ENCODE measurements around the gene PDK2.

PDK2 gene

DNA sequence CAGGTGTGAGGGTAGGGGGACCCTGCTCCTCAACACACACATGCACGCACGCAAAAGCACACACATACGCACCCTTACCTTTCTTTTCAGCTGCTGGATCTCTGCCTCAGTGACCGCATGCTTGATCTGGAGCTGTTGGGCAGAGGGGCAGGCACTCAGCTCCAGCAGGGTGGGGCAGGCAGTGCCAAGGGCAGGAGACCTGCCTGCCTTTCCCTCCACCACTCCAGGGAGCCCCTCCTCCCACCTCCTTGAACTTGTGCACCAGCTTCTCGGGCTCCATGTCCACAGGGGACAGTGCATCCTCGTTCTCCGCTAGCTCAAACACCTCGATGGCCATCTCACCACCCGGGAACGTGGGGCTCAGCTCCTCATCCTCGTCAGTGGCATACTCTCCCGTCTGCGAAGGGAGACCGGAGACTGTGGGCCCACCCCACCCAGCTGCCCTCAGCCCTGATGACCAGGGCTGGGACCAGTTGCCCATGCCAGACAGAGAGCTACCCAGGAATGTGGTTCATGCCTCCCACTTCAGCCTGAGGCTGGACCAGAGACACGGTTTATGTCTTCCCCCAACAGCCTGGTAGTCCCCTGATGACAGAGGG, 44.1 kb downstream of the PDK2 start:
- no peak for FAIRE-seq

DNA sequence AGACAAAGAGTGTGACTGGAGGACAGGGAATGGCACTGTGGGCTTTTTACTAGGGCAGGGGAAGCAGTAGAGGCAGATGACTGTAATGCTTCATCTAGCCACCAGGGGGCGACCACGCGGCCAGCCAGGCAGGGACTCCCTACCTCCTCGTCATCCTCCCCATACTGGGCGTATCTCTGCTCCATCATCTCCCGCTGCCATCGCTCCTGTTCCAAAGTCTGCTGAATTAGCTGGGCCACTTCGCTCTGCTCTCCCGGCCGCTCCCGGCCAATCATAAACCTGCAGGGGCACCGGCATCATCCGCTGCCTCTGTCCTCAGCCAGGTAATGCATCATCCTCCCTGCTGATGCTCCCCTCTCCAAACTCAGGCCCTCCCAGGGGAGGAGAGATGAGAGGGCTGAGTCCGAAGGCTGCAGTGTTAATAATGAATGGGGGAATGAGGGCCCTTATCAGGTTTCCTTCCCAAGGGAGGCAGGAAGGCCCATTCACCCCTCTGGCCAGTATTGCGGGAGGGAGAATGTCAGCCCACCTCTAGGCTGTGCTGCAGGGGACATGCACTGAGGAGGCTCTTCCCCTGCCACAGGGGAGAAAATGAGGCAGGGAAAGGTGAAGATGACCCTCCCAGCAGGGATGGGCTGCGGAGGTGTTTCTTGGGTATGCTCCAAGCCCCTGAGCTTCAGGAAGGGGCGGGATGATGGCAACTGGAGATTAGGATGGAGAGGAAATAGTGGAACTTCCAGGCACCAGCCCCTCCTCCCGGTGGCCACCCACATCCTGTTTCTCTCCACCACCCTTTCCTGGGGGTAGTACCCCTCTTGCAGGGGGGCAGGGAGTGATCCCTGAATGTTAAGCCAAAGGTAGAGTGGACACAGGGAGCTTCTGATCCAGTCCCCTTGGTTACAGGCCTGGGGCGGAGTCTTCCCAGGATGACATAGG, 45.1 kb downstream of the PDK2 start:
- peak; percentile 92 for FAIRE-seq

DNA sequence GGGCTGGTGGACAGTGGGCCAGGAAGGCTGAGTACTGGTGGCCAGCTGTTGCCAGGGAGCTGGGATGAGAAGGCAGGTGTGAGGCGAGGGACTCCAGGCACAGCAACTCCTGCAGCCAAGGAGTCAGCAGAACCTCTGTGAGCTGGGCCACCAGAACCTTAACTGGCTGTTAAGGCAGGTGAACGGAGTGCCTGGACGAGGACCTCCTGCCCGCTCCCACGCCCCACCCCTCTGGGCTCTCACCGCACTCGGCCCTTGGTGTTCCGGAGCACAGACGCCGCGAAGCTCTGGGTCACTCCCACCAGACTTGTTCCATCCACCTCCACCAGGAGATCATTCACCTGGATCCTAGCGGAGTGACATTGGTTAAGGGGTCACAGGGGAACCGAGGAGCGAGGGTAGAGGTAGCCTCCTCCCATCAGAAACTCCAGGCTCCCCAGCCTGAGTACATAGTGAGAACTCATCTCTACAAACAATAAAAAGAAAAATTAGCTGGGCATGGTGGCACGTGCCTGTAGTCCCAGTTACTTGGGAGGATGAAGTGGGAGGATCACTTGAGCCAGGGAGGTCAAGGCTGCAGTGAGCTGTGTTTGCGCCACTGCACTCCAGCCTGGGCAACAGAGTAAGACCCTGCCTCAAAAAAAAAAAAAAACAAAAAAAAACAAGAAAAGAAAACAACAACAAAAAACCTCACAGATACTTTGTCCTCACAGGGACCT, 46.0 kb downstream of the PDK2 start:
- no peak for FAIRE-seq

DNA sequence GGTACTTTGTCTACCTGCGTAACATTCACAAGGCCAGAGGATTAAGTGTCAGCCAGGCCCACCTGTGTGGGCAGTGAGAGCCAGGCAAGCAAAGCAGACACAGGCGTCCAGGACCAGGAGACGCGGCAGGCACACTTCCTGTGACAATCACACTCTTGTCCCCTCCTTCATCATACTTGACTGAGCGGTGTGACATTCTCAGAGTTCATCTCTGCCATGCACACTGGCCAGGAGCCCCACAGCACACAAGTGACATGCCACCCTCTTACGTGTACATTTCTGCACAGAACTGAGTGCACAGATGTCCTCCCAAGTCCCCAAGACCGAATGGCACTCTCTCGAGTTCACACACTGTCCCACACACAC, 46.6 kb downstream of the PDK2 start:
- FAIRE-seq: no peak

DNA sequence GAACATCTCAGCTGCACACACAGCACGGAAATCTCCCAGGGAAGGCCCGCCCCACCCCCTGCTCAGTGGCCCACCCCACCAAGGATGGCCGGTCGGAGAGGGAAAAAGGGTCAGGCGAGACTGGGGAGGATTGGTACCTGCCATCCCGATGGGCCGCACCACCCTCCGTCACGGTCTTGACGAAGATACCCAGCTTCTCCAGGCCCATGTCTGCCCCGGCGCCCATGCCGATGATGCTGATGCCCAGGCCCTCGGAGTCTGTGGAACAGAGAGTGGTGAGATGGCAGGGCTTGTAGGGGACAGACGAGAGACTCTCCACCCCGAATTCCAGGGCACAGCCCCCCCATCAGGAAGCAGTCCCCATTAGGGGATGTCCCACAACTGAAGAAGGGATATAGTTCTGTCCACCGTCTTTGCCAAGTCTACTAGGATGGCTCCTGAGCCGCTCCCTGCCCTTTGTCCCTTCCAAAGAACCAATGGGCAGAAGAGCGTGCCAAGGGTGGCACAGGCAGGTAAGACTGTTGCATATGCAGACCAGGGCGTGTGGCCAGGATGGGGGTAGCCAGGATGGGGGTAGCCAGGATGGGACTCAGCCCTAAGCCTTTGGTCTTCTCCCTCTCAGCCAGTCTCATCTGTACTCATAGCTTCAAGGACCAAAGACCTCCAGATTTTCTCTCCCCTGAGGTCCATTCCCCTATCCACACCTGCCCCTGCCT, 48.5 kb downstream of the PDK2 start:
- no peak for FAIRE-seq

DNA sequence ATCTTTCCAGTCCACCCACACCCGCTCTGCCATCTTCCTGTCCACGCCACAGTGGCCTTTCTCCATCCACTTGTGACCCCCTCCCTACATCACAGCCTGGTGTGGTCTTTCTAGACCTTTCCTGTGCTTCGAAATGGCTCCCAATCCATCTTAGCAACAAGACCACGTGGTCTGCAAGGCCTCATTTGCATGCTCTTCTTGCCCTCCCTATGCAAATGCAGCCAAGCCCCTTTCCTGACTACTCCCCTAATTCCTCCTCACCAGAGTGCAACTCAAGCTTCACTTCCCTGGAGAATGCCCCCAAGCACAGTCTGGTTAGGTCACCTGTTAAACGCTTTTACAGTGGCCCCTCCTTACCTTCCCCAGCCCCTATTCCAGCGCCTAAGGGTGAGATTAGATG, 49.2 kb downstream of the PDK2 start:
- no peak for FAIRE-seq

DNA sequence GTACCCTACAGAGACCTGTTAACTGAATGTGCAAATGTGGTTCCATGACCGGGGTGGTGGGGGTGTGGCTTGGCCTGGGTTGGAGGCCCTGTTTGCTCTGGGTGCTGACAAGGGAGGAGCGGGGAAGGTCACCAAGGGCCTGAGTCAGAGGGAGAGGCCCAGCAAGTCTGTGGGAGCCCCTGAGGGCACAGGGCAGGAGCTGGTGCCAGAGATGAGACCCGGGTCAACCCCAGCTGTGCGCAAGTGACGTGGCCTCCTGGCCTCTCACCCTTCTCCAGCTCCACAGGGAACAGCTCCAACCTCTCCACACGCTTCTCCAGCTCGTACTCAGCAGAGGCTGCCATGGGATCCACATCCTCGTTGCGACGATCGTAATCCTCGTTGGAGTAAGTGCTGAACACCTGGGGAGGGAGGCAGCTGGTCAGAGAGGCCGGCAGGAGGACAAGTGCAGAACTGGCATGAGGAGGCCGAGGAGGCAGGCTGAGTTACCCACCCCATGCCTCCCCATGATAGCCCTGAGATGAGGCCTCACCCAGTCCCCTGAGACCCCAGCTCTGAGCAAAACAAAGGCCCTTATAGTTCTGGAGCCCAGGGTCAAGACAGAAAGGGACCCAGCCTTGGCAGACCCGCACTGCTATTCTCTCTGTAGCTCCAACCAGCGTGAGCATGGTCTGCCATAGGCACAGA, 49.8 kb downstream of the PDK2 start:
- FAIRE-seq: no peak

DNA sequence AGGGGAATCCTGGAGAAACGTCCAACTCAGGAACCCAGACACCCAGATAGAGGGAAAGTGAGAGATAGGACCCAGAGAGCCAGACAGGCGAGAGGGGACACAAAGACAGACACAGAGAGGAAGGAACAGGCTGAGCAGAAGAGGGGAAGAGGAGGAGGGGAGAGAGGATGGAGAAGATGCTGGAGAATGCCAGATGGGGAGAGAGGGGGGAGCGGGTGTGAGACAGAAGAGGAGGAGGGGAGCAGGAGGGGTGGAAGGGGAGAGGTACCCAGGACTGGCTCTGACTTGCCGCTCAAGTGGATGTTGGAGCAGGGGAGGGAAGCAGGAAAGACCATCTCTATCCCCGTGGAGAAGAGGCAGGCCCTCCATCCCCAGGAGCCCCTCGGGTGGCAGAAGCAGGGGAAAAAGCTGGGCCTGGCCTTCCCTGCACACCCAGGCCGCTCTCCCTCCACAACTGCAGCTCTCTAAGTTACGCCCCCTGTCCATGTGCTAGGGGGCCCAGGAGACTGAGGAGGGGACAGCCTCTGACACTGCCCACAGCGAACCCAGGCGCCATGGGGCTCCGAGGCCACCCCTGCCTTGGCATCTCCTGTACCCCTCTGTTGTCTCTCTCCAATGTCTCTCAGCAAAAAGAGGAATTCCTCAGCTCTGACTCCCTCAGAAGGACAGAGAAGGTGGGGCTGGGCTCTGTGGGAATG, 50.5 kb downstream of the PDK2 start:
- no peak for FAIRE-seq

DNA sequence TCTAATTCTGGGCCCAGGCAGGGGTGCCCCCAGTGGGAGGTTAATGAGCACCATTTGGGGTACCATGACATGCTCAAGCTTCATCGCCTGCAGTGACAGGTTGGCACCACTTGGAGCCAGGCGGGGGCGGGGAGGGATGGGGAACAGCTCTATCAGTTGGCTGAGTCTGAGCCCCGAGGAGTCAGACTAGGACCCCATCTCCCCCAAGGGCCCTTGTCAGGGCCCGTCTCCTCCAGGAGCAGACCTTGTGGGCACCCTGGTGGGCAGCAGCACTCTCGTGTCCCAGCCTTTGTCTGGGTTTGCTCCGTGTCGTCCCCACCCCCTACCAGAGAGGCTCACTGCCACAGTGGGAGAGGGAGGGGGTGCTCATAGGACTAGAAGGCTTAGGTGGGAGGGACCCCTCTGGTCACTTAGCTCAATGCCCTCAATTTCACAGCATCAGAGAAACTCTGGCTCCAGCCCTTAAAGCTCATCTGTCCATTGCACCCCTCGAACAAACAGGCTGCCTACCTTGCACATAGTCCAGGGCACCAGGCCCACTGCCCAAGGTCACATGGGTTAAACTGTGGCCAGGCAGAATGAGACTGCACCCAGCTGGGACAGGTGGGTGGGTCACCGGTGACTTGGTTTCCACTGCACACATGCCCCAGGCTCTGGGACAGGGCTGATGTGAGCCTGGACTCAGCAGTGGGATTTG, 51.2 kb downstream of the PDK2 start:
- FAIRE-seq: no peak

DNA sequence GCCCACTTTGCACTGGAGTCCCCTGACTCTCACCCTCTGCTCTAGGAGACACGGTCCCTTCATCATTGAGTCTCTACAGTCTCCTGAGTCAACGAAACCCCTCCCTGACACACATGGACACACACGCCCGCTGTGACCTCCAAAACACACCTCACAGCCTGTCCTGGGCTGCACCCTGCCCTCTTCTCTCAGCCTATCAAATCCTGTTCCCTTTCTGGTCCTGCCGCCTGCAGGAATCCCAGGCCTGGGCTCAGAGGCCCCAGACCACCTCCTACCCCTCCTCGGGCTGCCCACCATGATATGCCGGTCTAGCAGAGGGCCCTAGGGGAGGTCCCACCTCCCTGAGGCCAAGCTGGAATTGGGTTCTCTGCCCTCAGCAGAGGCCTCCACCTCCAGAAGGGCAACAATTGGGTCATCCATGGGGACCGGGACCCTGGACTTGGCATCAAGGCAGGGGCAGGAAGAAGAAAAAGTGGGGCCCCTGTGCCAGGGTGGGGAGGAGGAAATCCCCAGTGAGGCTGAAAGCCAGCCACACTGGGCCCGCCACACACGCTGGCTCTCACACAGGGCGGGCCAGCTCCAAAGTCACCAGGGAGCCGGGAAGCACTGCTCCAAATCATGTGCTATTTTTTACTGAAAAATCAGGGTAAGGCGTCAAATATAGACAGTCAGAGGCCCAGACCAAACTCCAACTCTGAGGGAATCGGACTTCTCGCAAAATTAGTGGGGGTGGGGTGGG, 51.9 kb downstream of the PDK2 start:
- no peak for FAIRE-seq

DNA sequence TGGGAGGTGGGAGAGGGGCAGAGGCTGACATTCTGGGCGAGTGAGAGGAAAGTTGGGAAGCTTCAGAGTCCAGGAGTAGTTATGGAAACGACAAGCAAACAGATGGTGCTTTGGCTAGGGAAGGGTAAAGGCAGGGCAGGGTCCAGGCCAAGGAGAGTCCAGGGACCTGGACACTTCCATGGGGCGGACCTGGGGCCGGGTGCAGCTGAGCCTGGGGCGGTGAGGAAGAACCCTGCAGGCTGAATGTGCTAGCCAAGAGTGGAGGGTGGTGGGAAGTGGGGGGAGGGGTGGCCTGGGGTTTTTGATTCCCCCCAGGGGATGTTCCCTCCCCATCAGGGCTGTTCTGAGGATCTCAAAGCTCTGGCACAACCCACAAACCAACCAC, 52.7 kb downstream of the PDK2 start:
- no peak for FAIRE-seq

DNA sequence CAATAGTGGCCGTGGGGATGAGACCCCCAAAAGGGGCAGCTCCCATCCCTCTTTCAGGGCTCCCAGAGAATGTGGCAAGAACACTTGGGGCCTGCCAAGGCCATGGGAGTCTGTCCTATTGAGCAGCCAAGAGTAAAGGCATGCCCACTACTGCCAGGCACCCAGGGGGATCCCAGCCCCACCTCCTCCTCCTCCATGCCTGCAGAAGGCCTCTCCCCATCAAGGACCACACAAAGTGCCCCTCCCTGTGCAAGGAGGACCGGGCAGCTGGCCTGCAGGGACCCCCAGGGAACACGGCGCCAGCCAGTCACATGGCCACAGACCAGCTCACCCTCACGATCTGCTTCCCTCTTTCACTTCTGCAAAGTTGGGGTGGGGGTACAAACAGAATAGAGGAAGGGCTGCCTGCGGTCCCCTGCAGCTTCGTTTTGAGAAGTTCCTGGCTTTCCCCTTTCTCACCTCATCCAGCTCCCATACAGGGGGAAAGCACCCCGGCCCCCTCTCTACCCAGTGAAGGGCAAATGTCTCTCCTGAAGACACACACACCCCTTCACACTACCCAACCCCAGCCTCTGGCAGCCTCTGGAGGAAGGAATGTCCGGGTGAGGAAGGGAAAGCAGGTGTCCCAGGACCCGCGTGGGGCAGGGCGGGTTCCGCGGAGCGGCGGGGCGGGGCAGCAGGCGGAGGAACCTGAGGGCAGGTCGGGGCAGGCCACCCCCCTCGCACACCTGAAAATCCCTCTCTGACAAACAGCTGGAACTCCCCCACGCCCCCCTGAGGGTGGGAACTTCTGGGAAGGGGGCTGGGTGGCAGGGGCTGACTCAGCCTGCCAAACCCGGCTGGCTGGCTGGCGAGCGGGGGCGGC, 53.3 kb downstream of the PDK2 start:
- no peak for FAIRE-seq

DNA sequence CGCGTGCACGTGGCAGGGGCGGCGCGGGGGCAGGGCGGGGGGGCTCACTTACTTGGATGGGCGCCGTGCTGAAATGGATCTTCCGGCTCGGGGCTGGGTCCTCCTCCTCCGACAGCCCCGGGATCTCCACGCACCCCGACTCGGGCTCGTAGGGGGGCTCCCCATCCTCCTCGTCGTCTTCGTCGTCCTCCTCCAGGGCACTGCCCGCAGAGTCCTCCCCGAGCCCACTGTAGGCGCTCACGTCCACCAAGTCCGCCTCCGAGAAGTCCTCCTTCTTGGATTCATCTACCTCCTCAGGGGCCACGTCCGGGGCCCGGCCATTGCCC, 53.9 kb downstream of the PDK2 start:
- FAIRE-seq: no peak

DNA sequence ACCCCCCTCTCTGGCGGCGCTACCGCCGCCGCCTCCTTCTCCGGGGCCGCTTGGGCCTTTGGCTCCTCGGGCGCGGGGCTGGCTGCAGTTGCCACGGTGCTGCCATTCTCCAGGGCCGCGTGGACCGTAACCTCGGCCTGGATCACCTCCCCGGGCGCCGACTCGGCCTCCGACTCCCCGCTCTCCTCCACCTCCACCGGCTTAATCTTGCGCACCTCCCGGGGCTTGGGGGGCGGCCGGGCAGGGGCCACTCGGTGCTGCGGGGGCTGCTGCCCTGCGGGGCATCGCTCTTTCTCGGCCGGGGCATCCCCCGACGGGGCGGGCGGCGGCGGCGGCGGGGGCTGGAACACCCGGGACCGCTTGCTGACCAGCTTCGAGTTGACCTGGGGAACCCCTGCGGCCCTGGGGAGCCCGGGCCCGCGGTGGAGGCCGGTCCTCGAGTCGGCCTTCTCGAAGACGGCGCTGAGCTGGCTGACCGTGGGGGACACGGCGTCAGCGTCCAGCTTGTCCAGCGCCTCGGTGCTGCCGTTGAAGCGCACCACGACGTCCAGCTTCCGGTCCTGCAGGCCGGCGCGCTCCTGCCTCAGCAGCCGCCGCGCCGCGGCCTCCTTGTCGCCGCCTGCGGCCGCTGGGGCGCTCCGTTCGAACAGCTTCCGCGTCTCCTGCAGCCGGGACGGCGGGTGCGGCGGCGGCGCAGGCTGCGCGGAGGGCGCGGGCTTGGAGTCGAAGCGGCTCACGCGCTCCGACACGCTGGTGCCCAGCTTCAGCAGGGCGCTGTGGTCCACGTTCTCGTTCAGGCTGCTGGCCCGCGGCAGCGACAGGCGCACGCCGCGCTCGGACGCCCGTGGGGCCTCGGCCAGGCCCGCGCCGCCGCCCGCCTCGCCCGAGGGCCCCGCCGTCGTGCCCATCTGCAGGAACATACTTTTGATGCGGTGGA, 54.5 kb downstream of the PDK2 start:
- no peak for FAIRE-seq

DNA sequence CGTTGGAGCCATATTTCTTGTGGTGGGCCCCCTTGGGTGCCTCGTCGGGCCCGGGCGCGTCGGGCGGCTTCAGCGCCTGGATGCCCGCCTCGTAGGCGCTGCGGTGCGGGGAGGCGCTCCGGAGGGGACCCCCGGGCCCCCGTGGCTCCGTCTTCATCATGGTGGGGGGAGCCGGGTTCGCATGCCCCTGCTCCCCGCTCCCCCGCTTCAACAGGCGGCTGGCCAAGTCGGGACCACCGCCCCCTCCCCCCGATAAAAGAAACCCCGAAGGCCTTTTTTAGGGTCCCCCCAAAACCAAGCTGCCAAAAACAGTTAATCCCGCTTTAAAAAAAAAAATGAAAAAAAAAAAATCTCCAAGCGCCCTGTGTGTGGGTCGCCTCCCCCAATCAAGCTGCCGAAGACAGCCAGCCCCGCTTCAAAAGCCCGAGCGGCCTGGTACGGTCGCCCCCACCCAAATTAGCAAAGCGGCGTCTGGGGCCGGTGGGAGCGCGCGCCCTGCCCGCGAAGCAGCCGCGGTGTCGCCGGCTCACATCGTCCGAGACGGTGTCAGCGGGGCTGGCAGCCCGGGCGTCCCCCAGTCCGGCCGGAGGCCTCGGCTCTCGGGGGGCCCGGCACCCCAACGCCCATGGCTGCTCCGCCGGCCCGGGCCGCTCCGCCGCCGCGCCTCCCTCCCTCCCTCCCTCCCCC, 55.3 kb downstream of the PDK2 start, which contains the start of gene PPP1R9B:
Gene PPP1R9B (minus strand): TSS at position 324 of the 687 bp plus-strand sequence. CDS start 164 bp downstream, at position 160.
- FAIRE-seq: no peak

DNA sequence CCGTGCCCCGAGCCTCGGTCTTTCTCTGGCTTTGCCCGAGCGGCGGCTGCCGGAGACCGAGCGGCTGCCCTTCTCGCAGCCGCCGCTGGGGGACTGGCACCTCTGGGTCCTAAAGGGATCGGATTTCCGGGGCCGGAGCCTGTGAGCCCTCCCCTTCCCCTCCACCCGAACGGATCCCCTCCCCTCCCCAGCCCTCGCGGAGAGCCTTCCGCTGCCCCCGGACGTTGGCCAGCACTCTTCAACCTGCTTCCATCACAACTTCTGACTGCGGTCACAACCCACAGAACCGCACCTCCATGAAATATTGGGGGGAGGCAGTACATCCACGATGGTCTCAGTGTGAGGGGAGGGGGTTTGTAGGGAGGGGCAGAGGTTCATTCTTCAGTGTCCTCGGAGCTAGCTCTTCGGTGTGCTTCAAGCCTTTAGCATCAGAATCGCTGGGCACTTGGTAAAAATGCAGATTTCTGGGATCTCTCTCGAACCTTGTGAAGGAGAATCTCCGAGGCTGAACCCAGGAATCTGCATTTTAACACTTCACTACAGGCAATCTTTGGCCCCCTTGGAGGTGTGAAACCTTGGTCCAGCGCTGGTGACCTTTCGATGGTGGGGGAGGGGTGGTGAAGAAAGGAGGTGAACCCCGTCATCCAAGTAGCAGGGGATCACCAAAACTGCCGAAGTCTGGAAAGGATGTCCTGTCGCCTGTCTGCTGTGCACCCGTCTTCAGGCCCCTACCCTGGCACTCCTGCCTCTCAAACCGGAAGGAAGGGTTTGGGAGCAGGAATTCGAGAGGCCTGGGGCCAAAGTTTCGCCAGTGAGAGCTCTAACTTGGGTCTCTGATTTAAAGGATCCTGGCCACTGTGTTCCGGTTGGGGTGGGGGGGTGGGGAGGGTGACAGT, 56.1 kb downstream of the PDK2 start:
- FAIRE-seq: no peak
